Kidney (tissue), 14 donors: Measurements from ENCODE around the gene DNAJB2. TPM values are rescaled to one million over a fixed set of nuclear protein-coding genes. Genes with fewer than 3 reads are reported as not detected.

ENCODE experiments used
- DNase-seq, 5 donors: peaks; one replicate each; pipeline ENCODE4 v3.0.0-alpha.2; 2013 to 2020
- FAIRE-seq: peaks from 2 replicates; lab custom pipeline; 2012; peaks lifted over from hg19 to GRCh38; lab: Jason Lieb, UNC
- H3K27ac ChIP-seq, 2 donors: one replicate each; pipeline ENCODE4 v1.7.0; 2013; ENCODE audit warnings: low read depth in 2 of 2, low read length in 2 of 2, inconsistent platforms in 1 of 2
- H3K27me3 ChIP-seq: one replicate; pipeline ENCODE4 v1.7.1; 2013; ENCODE audit warnings: low read length, inconsistent platforms; ENCODE audit not compliant: control insufficient read depth, insufficient read depth
- H3K36me3 ChIP-seq, 3 donors: one replicate each; pipeline versions ENCODE4 v1.7.0 to v1.7.1; 2013; ENCODE audit warnings: low read length in 3 of 3, control low read depth in 1 of 3, inconsistent platforms in 1 of 3; ENCODE audit not compliant: insufficient read depth in 3 of 3, control insufficient read depth in 2 of 3
- H3K4me1 ChIP-seq, 3 donors: one replicate each; pipeline versions ENCODE4 v1.7.0 to v1.7.1; 2013; ENCODE audit warnings: low read length in 3 of 3, inconsistent platforms in 1 of 3, low read depth in 1 of 3; ENCODE audit not compliant: control insufficient read depth in 2 of 3, insufficient read depth in 2 of 3
- H3K4me3 ChIP-seq, 3 donors: one replicate each; pipeline versions ENCODE4 v1.7.0 to v1.8.1; 2013; ENCODE audit warnings: low read length in 3 of 3, control low read depth in 1 of 3, inconsistent platforms in 1 of 3
- H3K9ac ChIP-seq, 3 donors: one replicate each; pipeline versions ENCODE4 v1.7.0 to v1.7.1; 2013; ENCODE audit warnings: low read length in 3 of 3, control low read depth in 1 of 3, inconsistent platforms in 1 of 3
- H3K9me3 ChIP-seq, 3 donors: one replicate each; pipeline versions ENCODE4 v1.7.0 to v1.7.1; 2013; ENCODE audit warnings: low read length in 3 of 3, control low read depth in 1 of 3, inconsistent platforms in 1 of 3; ENCODE audit not compliant: control insufficient read depth in 2 of 3, insufficient read depth in 1 of 3
- intact Hi-C: fragments of 100-400 bp; cut with DNase I; formaldehyde crosslinking; loops from one replicate; pipeline ENCODE4 v1.11.1; 2022
- polyA plus RNA-seq: library from polyadenylated mRNA; stranded (reverse); fragments of 350-450 nt; fragmentation: Illumina TruSeq; extraction: RNeasy Lipid Tissue Mini Kit (QIAGEN cat#74804); gene quantifications from one replicate; pipeline ENCODE4 v1.2.3, GENCODE V29; 2014; ENCODE audit warnings: low read depth, low replicate concordance; ENCODE audit not compliant: insufficient read depth
- total RNA-seq: library from RNA; stranded (reverse); fragmentation: NEBNext Ultra II Directional; extraction: Animal tissue kit (Norgen Biotek cat#: 25700); gene quantifications from one replicate; pipeline ENCODE4 v1.2.1, GENCODE V29; 2021
- TF ChIP-seq, protein P1 (sequence below): IDR thresholded peaks from 3 replicates; pipeline ENCODE4 v1.5.1; 2012; ENCODE audit warnings: mild to moderate bottlenecking, moderate library complexity, borderline replicate concordance; ENCODE audit not compliant: insufficient read depth; ENCODE audit errors: extremely low read depth
- donor health status: control.
- donor health status: control.
- donor health status: control.
- donor health status: control.
- donor health status: control.
- donor health status: DM: yes; HTN: yes; CAD: no.
- donor health status: Normal renal cell carcinoma (clear cell type).

Gene DNAJB2
- total and polyA plus RNA-seq, 2 donors from 2014 or later: 94.3 to 128 TPM

DNA sequence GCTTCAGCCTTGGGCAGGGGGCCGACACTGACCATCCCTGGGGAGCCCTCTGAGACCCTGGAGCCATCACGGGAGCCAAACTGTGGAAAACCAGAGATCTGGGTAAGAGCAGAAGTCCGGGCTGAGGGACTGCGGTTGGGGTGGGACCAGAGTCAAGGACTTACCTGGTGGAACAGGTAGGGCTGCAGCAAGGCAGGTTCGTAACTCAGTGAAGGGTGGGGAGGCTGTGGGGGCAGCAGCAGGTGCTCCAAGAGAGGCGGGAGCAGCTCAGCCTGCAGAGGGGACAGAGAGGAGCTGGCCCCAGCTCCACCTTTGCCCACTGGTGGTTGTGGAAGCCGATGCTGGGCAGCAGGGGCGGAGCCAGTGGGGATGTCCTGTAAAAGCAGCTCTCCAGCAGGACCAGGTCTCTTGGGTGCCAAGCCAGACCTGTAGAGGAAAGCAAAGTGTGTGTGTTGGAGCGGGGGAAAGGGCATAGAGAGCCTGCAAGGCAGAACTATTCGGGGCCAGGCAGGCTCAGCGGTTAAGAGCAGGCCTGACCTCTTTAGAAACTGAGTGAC, 23.3 kb downstream of the DNAJB2 start:
- Histone ChIP-seq H3K27me3 (no peaks in the 10 kb centered on the region), H3K4me3 (no peak overlapping the region), H3K9me3 (no peaks in the 10 kb centered on the region), H3K36me3 (no peaks in the 10 kb centered on the region), H3K27ac (no peak overlapping the region), H3K4me1 (no peaks in the 10 kb centered on the region), H3K9ac (no peak overlapping the region)
- FAIRE-seq (no peak), DNase-seq (no peak)
- intact Hi-C loops: no loop called here
- TF ChIP-seq, protein P1, sequence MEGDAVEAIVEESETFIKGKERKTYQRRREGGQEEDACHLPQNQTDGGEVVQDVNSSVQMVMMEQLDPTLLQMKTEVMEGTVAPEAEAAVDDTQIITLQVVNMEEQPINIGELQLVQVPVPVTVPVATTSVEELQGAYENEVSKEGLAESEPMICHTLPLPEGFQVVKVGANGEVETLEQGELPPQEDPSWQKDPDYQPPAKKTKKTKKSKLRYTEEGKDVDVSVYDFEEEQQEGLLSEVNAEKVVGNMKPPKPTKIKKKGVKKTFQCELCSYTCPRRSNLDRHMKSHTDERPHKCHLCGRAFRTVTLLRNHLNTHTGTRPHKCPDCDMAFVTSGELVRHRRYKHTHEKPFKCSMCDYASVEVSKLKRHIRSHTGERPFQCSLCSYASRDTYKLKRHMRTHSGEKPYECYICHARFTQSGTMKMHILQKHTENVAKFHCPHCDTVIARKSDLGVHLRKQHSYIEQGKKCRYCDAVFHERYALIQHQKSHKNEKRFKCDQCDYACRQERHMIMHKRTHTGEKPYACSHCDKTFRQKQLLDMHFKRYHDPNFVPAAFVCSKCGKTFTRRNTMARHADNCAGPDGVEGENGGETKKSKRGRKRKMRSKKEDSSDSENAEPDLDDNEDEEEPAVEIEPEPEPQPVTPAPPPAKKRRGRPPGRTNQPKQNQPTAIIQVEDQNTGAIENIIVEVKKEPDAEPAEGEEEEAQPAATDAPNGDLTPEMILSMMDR: no peak

DNA sequence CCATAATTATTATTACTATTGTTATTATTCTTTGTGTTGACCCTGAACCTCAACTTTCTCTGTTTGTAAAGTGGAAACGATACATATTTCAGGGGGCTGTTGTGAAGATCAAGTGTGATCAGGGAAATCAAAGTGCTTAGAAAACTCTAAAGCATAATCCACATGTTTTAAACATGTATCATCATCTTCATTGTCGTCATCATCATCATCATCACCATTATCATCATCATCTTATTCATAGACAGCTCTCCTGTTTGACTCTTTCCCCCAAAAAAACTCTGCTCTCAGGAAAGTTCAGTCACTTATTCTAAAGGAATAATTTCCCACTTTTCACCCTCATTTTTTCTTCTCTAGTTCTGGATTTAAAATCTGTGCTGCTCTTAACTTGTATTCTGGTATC, 25.1 kb downstream of the DNAJB2 start:
- Histone ChIP-seq H3K4me3 (no peak overlapping the region), H3K9me3 (no peaks in the 10 kb centered on the region), H3K36me3 (no peaks in the 10 kb centered on the region), H3K9ac (no peak overlapping the region), H3K27ac (no peak overlapping the region), H3K4me1 (no peaks in the 10 kb centered on the region), H3K27me3 (peaks cover 2% of the 10 kb centered on the region)
- no peak for FAIRE-seq
- intact Hi-C loops: no loop called here
- TF ChIP-seq, protein P1: no peak
- DNase-seq: no peak

DNA sequence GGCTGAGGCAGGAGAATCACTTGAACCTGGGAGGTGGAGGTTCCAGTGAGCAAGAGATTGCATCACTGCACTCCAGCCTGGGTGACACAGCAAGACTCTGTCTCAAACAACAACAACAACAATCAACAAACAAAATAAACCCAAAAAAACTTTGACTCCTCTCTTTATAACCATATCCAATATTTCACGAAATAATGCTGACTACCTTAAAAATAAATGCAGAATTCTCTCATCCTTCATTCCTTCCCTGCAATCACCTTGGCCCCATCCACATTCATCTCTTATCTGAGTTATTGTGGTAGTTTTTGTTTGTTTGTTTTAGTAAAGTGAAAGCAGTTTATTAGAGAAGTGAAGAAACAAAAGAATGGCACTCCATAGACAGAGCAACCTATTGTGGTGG, 26.9 kb downstream of the DNAJB2 start:
- no peak for FAIRE-seq
- no peak for DNase-seq
- intact Hi-C loops: no loop called here

More for the DNA sequence above, 26.9 kb downstream of the DNAJB2 start:
- no peaks in the 10 kb centered on the region for H3K36me3 ChIP-seq
- H3K27ac ChIP-seq: no peak overlapping the region
- no peak overlapping the region for H3K4me3 ChIP-seq
- no peaks in the 10 kb centered on the region for H3K9me3 ChIP-seq
- no peaks in the 10 kb centered on the region for H3K4me1 ChIP-seq
- H3K9ac ChIP-seq: no peak overlapping the region
- TF ChIP-seq, protein P1: no peak
- peaks cover 14% of the 10 kb centered on the region for H3K27me3 ChIP-seq
